ENCODE measurements around the gene CD300E.

CD300E gene

DNA sequence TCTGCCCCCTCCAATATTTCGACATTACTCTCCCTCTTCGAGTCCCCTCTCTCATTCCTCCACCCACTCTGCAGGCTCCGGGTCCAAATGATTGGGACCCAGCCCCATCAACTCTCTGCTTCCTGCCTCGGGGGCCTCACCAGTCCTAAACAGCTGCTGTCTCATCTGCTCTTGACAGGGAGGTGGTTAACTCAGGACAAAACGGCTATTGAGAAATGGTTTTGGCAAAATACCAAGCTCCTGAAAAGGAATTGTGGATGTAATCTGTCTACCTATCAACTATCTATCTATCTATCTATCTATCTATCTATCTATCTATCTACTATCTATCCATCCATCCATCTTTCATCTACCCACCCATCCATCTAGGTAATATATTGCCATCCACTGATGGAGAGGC, 58.4 kb downstream of the CD300E start:
- DNase-seq: no peak

DNA sequence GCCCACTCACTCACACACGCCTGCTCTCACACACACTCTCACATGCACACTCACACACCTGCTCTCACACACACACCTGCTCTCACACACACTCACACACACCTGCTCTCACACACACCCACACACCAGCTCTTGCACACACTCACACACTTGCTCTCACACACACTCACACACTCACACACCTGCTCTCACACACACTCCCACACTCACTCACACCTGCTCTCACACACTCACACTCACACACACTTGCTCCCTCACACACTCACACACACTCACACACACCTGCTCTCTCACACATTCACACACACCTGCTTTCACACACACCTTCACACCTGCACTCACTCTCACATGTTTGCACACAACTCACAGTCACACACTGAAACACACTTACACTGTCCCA, 60.2 kb downstream of the CD300E start:
- no peak for DNase-seq

DNA sequence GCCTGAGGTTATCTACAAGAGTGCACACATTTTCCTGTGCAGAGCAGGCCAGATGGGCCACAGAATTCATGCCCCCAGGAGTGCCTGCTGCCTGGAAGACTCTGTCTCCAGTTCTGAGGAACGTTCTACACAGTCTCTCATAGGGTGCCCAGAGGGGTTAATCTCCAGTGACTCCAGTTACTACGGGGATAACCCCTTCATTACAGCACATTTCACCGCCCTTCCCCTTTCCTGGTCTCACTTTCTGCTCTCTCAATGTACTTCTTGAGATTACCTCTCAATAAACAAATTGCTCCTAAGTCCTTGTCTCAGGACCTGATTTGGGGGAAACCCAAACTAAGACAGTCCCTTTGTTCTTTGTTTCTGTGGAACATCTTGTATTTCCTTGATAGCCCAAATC, 62.0 kb downstream of the CD300E start:
- no peak for DNase-seq

All from central memory CD4-positive, alpha-beta T cell (primary cell).